GM18867 (cell line): ENCODE measurements around the gene PHPT1.
A peak's percentile ranks its signal among the peaks of the same experiment; 100 is the strongest.
"Not testable (repeated sequence)": the region's sequence is repeated elsewhere in the genome, so short reads cannot be mapped to it uniquely, and the experiment has no call there.

ENCODE experiments used
- ATAC-seq: cut with Tn5 transposase; IDR thresholded peaks from one replicate; pipeline ENCODE4 v1.9.1; 2021; ENCODE audit warnings: mild to moderate bottlenecking, moderate library complexity; ENCODE audit not compliant: unreplicated experiment

PHPT1 gene

DNA sequence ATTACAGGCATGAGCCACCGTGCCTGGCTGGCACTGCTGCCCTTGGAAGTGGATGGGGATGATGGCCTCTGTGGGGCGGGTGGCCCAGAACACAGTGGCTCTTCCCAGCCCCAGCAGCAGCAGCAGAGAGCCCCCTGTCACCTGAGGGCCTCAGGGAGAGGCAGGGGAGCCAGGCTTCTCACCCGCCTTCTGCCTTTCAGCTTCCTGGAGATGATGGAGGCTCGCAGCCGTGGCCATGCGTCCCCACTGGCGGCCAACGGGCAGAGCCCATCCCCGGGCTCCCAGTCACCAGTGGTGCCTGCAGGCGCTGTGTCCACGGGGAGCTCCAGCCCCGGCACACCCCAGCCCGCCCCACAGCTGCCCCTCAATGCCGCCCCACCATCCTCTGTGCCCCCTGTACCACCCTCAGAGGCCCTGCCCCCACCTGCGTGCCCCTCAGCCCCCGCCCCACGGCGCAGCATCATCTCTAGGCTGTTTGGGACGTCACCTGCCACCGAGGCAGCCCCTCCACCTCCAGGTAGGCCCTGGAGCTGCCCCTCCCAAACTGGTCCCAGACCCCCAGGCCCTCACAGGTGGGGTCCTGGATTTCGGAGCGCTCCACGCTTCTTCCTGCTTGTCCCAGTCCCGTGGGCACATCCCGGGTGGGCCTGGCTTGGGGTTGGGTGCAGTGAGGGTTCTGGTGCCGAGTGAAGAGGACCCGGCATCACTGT, 11.9 kb upstream of the PHPT1 start:
- no peak for ATAC-seq

DNA sequence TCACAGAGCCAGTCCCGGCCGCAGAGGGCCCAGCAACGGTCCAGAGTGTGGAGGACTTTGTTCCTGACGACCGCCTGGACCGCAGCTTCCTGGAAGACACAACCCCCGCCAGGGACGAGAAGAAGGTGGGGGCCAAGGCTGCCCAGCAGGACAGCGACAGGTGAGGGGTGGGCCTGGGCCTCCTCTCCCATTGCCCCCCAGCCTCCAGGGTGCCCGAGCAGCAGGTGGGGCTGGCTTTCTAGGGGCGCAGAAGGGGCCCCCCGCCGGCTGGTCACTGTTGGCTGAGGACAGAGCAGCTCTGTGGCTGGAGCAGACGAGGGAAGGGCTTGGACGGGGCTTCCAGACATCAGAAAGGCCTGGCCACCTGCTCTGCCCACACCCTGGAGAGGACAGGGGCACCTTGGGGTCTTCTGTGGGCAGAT, 11.3 kb upstream of the PHPT1 start:
- ATAC-seq = not testable (repeated sequence)

- ATAC-seq = no peak
Measured at GRCh38 chr9:136838314-136839228, 10.6 kb upstream of the PHPT1 start.

GRCh38 chr9:136839229-136840139, 9.7 kb upstream of the PHPT1 start:
- ATAC-seq = no peak

GRCh38 chr9:136840140-136840876, 8.9 kb upstream of the PHPT1 start:
- ATAC-seq = no peak

DNA sequence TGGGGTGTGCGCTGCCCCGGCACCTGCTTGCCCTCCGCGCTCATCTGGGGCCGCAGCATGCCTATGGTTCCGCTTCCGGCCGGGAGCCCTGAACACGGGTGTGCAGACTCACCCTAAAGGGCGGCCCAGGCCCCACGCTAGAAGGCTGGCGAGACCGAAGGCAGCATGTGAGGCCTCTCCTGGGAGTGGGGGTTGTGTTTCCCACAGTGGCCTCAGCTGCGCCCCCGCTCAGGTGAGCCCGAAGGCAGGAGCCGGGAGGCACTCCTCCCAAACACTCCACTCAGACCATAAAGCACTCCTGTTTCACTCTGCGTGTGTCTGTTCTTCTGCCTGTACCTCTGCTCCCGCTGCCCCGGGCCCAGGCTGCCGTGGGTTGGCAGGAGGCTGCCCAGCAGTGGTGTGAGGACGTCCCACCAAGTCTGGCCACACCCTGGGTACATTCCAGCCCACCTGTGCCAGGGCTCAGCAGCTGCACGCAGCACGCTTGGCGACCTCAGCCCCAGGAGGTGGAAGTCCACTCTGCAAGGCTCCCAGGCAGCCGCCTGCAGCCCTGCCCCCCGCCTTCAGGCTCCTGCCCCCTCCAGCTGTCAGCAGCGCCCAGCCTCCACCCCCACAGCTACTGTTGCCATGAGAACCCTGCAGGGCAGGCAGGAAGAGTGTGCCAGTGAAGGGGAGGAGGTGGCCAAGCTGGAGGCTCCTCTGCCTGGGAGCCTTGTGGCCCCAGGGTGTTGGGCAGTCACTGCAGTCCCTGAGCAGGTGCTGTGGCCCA, 8.1 kb upstream of the PHPT1 start:
- no peak for ATAC-seq

DNA sequence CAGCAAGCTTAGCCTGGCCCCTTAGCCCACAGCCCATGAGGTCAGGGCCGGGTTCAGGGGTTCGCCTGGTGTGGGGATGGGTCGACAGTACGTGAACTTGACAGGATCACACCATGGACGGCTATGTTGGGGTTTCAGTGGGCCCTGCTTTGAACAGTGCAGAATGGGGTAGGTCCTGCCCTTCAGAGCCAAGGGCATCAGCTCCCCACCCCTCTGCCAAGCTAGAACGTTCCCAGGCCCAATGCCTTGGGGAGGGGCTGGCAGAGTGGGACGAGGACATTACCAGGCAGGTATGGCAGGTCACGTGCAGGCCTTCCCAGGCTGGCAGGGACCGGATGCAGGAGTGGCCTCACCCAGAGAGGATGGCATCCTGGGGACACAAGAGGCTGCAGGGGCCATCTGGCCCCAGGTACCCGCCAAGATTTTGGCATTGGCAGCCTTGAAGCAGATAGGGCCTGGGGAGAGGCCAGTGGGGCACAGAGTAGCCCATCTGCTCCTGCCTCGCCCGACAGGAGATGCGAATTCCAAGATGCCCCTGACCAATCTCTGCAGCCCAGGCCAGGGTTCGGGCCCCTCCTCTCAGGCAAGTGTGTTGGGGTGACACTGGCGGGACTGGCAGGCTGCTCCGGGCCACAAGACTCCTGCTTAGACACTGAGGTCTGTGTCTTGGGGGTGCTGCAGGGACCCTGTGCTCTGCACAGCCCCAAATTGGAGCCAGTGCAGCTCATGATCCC, 7.4 kb upstream of the PHPT1 start:
- not testable (repeated sequence) for ATAC-seq

DNA sequence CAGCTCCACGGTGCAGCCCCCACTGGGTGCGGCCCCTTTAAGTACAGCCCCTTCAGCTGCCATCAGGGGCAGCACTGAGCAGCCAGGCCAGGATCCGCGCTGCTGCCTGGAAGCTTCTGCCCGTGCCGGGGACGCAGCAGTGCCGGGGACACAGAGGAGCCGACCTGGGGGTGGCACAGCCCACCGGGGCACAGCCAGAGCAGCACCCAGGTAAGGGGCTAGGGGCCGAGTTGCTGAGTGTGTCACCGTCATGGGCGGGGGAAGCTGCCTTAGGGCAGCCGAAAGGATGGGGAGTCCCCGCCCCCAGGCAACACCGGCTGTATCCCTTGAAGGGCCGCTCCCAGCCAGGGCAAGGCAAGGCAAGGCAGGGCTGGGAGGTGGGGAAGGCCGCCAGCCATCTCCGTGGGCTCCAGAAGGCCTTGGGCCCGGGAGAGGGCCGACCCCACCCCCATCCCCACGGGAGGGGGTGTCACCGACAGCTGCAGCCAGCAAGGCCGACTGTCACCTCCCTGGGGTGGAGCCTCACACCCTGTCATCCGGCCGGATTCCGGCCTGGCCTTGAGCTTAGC, 6.7 kb upstream of the PHPT1 start, which contains the start of gene AJM1:
TSS of gene AJM1 (plus strand) at position 99 of the 569 bp plus-strand sequence. CDS start 1,937 bp downstream, outside the sequence.
- peak; percentile 67 for ATAC-seq

DNA sequence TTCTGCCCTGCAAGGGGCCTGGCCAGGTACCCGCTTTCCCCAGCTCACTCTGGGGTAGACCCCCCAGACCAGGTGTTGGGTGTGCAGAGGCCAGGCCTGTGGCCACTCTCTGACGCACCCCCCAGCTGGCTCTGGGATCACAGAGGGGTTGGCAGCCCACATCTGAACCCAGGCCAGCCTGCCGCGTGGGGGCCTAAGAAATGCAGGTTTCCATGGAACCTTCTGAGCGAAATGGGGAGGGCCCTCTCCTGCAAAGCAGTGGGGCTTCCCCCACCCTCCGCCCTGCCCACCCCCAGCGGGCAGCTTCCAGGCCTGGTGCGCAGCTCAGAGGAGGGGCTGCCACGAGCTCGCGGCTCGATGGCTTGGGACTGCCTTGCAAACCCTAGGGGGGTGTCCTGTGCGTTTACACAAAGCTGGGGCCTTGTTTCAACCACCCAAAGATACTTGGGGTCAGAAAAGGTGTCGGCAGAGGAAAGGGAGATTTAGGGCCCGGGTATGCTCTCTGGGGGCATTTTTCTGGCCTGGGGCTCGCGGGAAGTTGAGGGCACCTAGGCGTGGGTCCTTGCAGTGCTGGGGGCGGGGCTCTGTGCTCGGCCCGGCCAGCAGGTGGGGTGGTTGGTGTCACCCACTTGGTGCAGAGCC, 5.9 kb upstream of the PHPT1 start:
- not testable (repeated sequence) for ATAC-seq

- ATAC-seq = not testable (repeated sequence)
Measured at GRCh38 chr9:136843801-136844740, 5.1 kb upstream of the PHPT1 start.

DNA sequence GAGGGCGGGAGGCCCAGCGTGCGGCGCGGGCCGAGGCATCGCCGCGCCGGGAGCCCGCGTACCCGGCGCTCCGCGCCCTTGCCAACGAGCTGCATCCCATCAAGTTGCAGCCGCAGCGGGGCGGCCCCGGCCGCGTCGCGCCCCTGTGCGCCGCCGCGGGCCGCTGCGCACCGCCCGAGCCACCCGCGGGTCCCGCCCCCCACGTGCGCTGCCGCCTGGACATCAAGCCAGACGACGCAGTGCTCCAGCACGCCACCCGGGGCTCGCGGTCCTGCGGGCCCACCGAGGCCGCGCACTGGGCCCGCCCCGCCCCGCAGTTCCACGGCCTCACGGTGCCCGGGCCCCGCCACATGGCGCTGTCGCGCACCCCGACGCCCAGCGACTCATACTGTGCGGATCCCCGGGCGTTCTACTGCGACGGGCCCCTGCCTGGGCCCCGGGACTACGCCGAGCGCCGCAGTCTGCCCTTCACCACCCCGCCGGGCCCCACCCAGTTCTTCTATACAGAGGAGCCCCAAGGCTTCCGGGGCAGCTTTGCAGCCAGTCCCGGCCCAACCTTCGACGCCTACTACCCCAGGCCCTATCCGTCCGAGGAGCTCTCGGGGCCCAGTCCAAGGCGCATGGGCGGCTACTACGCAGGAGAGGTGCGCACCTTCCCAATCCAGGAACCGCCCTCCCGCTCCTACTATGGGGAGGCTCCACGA, 4.3 kb upstream of the PHPT1 start:
- no peak for ATAC-seq

GRCh38 chr9:136845465-136846260, 3.5 kb upstream of the PHPT1 start:
- ATAC-seq = no peak

GRCh38 chr9:136846376-136847087, 2.7 kb upstream of the PHPT1 start:
- ATAC-seq = no peak

GRCh38 chr9:136847088-136847825, 2.0 kb upstream of the PHPT1 start:
- ATAC-seq = no peak
